ENCODE data around the gene ST6GALNAC6. TPM values are rescaled to one million over a fixed set of nuclear protein-coding genes. Genes with fewer than 3 reads are reported as not detected.

ST6GALNAC6 gene
- polyA plus RNA-seq, 6 donors from 2014 or later = 17.2 to 27.8 (median 19.8) TPM

GRCh38 chr9:127918183-127919107 is 19.0 kb upstream of the ST6GALNAC6 start:
- ATAC-seq (ENCODE audit: low read depth in 2 of 2) = no peak
- H3K27ac Mint-ChIP-seq = peak overlapping the region; percentile 93 to 99 (median 99)
- peaks cover 32 to 63% (median 47%) of the 10 kb centered on the region in 3 donors for H3K4me1 Mint-ChIP-seq
- no peak for DNase-seq
- H3K4me3 Mint-ChIP-seq = peak overlapping the region; percentile 85 to 99 (median 91)
- no peaks in the 10 kb centered on the region for H3K36me3 Mint-ChIP-seq
- H3K27me3 Mint-ChIP-seq = no peaks in the 10 kb centered on the region
- no peaks in the 10 kb centered on the region for H3K9me3 Mint-ChIP-seq

- H3K4me3 Mint-ChIP-seq = peak overlapping the region; percentile 85 to 99 (median 91)
- peak; percentile 85 for DNase-seq
These were observed 18.2 kb upstream of the ST6GALNAC6 start for GRCh38 chr9:127917603-127918002.

GRCh38 chr9:127916720-127917581 is 17.5 kb upstream of the ST6GALNAC6 start, which contains the start of gene ST6GALNAC4:
Gene ST6GALNAC4, minus strand, starts transcription at chr9:127917041. Its CDS starts 622 bp downstream, at chr9:127916419.
- peak; percentile 90 for DNase-seq
- H3K27ac Mint-ChIP-seq = peak within 1 kb of the TSS; percentile 95 to 99 (median 99)
- peak; percentile 69 to 75 for ATAC-seq (ENCODE audit: low read depth in 2 of 2)
- peak within 1 kb of the TSS; percentile 85 to 99 (median 94) for H3K4me3 Mint-ChIP-seq
- peaks cover 0 to 5% of the 10 kb centered on the region in 2 donors for H3K36me3 Mint-ChIP-seq
- H3K27me3 Mint-ChIP-seq = no peaks in the 10 kb centered on the region
- H3K4me1 Mint-ChIP-seq = peaks cover 32 to 72% (median 52%) of the 10 kb centered on the region in 3 donors
- H3K9me3 Mint-ChIP-seq = no peaks in the 10 kb centered on the region

More at GRCh38 chr9:127917603-127918002, 18.2 kb upstream of the ST6GALNAC6 start:
- Mint-ChIP-seq H3K9me3 (no peaks in the 10 kb centered on the region), H3K27me3 (no peaks in the 10 kb centered on the region), H3K36me3 (peaks cover 0 to 5% of the 10 kb centered on the region in 2 donors), H3K27ac (peak overlapping the region; percentile 93 to 99 (median 99)), H3K4me1 (peaks cover 32 to 69% (median 52%) of the 10 kb centered on the region in 3 donors)
- ATAC-seq (ENCODE audit: low read depth in 2 of 2) = peak; percentile 57 to 61

GRCh38 chr9:127915801-127916719 is 16.7 kb upstream of the ST6GALNAC6 start:
- ATAC-seq (ENCODE audit: low read depth in 2 of 2) = peak; percentile 62 to 63
- H3K27ac Mint-ChIP-seq = peak overlapping the region; percentile 95 to 98 (median 98)
- peak; percentile 89 for DNase-seq
- H3K9me3 Mint-ChIP-seq = no peaks in the 10 kb centered on the region
- no peaks in the 10 kb centered on the region for H3K27me3 Mint-ChIP-seq
- H3K4me1 Mint-ChIP-seq = peaks cover 29 to 75% (median 49%) of the 10 kb centered on the region in 3 donors
- peak overlapping the region; percentile 85 to 99 (median 94) for H3K4me3 Mint-ChIP-seq
- peaks cover 2 to 6% of the 10 kb centered on the region in 2 donors for H3K36me3 Mint-ChIP-seq

GRCh38 chr9:127915325-127915752 is 15.9 kb upstream of the ST6GALNAC6 start:
- H3K4me3 Mint-ChIP-seq = peak overlapping the region; percentile 85 to 99 (median 94)
- no peak for DNase-seq
- ATAC-seq (ENCODE audit: low read depth in 2 of 2) = no peak
- H3K9me3 Mint-ChIP-seq = no peaks in the 10 kb centered on the region
- H3K27ac Mint-ChIP-seq = peak overlapping the region; percentile 95 to 98 (median 98)
- H3K4me1 Mint-ChIP-seq = peaks cover 30 to 76% (median 56%) of the 10 kb centered on the region in 3 donors
- H3K36me3 Mint-ChIP-seq = peaks cover 9 to 10% of the 10 kb centered on the region in 2 donors
- no peaks in the 10 kb centered on the region for H3K27me3 Mint-ChIP-seq

GRCh38 chr9:127913682-127914081 is 14.3 kb upstream of the ST6GALNAC6 start:
- DNase-seq (no peak), ATAC-seq (ENCODE audit: low read depth in 2 of 2) (no peak)
- peaks cover 24 to 64% (median 49%) of the 10 kb centered on the region in 3 donors for H3K4me1 Mint-ChIP-seq
- no peaks in the 10 kb centered on the region for H3K27me3 Mint-ChIP-seq
- H3K27ac Mint-ChIP-seq = peak overlapping the region; percentile 22 to 96 (median 52)
- no peaks in the 10 kb centered on the region for H3K9me3 Mint-ChIP-seq
- peak overlapping the region in 1 of 8 donors; percentile 32 for H3K4me3 Mint-ChIP-seq
- peaks cover 10% of the 10 kb centered on the region in 2 donors for H3K36me3 Mint-ChIP-seq

GRCh38 chr9:127912882-127913281 is 13.5 kb upstream of the ST6GALNAC6 start:
- no peak for DNase-seq
- no peaks in the 10 kb centered on the region for H3K9me3 Mint-ChIP-seq
- H3K4me1 Mint-ChIP-seq = peaks cover 17 to 58% (median 41%) of the 10 kb centered on the region in 3 donors
- H3K4me3 Mint-ChIP-seq = peak overlapping the region in 1 of 8 donors; percentile 59
- peaks cover 10% of the 10 kb centered on the region in 2 donors for H3K36me3 Mint-ChIP-seq
- H3K27ac Mint-ChIP-seq = peak overlapping the region in 5 of 6 donors; percentile 15 to 96 (median 86)
- no peak for ATAC-seq (ENCODE audit: low read depth in 2 of 2)
- H3K27me3 Mint-ChIP-seq = no peaks in the 10 kb centered on the region

GRCh38 chr9:127912296-127912695 is 12.9 kb upstream of the ST6GALNAC6 start:
- no peaks in the 10 kb centered on the region for H3K9me3 Mint-ChIP-seq
- DNase-seq (no peak), ATAC-seq (ENCODE audit: low read depth in 2 of 2) (no peak)
- no peak overlapping the region for H3K4me3 Mint-ChIP-seq
- peaks cover 10% of the 10 kb centered on the region in 2 donors for H3K36me3 Mint-ChIP-seq
- H3K27me3 Mint-ChIP-seq = no peaks in the 10 kb centered on the region
- H3K27ac Mint-ChIP-seq = peak overlapping the region in 3 of 6 donors; percentile 47 to 100 (median 76)
- peaks cover 13 to 56% (median 35%) of the 10 kb centered on the region in 3 donors for H3K4me1 Mint-ChIP-seq

GRCh38 chr9:127910613-127911205 is 11.3 kb upstream of the ST6GALNAC6 start:
- H3K27me3 Mint-ChIP-seq = no peaks in the 10 kb centered on the region
- H3K4me3 Mint-ChIP-seq = no peak overlapping the region
- peaks cover 10 to 66% (median 43%) of the 10 kb centered on the region in 3 donors for H3K4me1 Mint-ChIP-seq

GRCh38 chr9:127909839-127910273 is 10.5 kb upstream of the ST6GALNAC6 start:
- no peak for DNase-seq
- Mint-ChIP-seq H3K4me1 (peaks cover 15 to 67% (median 43%) of the 10 kb centered on the region in 3 donors), H3K4me3 (no peak overlapping the region)

More at GRCh38 chr9:127910613-127911205, 11.3 kb upstream of the ST6GALNAC6 start:
- no peak for ATAC-seq (ENCODE audit: low read depth in 2 of 2)
- DNase-seq = no peak
- H3K9me3 Mint-ChIP-seq = no peaks in the 10 kb centered on the region
- H3K36me3 Mint-ChIP-seq = peaks cover 10% of the 10 kb centered on the region in 2 donors
- H3K27ac Mint-ChIP-seq = peak overlapping the region in 5 of 6 donors; percentile 43 to 100 (median 92)

GRCh38 chr9:127908660-127908926 is 9.2 kb upstream of the ST6GALNAC6 start:
- Mint-ChIP-seq H3K4me3 (no peak overlapping the region), H3K4me1 (peaks cover 27 to 67% (median 52%) of the 10 kb centered on the region in 3 donors), H3K27me3 (no peaks in the 10 kb centered on the region), H3K27ac (peak overlapping the region in 3 of 6 donors; percentile 53 to 100 (median 100)), H3K9me3 (no peaks in the 10 kb centered on the region), H3K36me3 (peaks cover 10% of the 10 kb centered on the region in 2 donors)
- DNase-seq = no peak
- ATAC-seq (ENCODE audit: low read depth in 2 of 2) = no peak

More at GRCh38 chr9:127909839-127910273, 10.5 kb upstream of the ST6GALNAC6 start:
- H3K27ac Mint-ChIP-seq = peak overlapping the region in 4 of 6 donors; percentile 38 to 100 (median 60)
- no peak for ATAC-seq (ENCODE audit: low read depth in 2 of 2)
- peaks cover 10% of the 10 kb centered on the region in 2 donors for H3K36me3 Mint-ChIP-seq
- no peaks in the 10 kb centered on the region for H3K9me3 Mint-ChIP-seq
- no peaks in the 10 kb centered on the region for H3K27me3 Mint-ChIP-seq
